H1 (cell line): Measurements from ENCODE around the gene DARS1. TPM values are rescaled to one million over a fixed set of nuclear protein-coding genes. Genes with fewer than 3 reads are reported as not detected.

ENCODE experiments used
- CHD7 ChIP-seq: fragments of 300-600 bp; sonication (generic); IDR thresholded peaks from 2 replicates; pipeline ENCODE4 v1.7.1; 2012; ENCODE audit warnings: low read length, moderate library complexity, mild to moderate bottlenecking, inconsistent platforms; ENCODE audit not compliant: insufficient replicate concordance
- MAFK ChIP-seq: IDR thresholded peaks from 2 replicates; pipeline ENCODE4 v1.6.1; 2012; ENCODE audit warnings: low read depth, mild to moderate bottlenecking, improper control_type of control experiment, low read length
- ZNF274 ChIP-seq: IDR thresholded peaks from 2 replicates; pipeline ENCODE4 v1.7.0; 2012; ENCODE audit warnings: low read length, borderline replicate concordance; ENCODE audit errors: extremely low read depth
- polyA plus RNA-seq, 7 experiments: library from polyadenylated mRNA; depleted of rRNA in 3 of 7; stranded (reverse) in 5 of 7; unstranded in 2 of 7; fragments of >200 nt in 5 of 7; fragments of 200-250 nt in 2 of 7; gene quantifications; 1 replicate in 5 of 7; 2 replicates in 1 of 7; 4 replicates in 1 of 7; pipeline versions ENCODE4 v1.2.1 to v1.2.3, GENCODE V29; 2011 to 2013; ENCODE audit warnings: missing spikeins in 2 of 7, mixed read lengths in 2 of 7
- total RNA-seq: library from RNA; stranded (reverse); fragmentation: NEBNext Ultra II Directional; extraction: Animal tissue kit (Norgen Biotek cat#: 25700); gene quantifications from 2 replicates; pipeline ENCODE4 v1.2.1, GENCODE V29; 2021

Gene DARS1
- total and polyA plus RNA-seq, 2 of the 8 experiments (the other 6 are each of a cell fraction or from before 2014, with no cell fraction given) = 61.7 to 85.9 TPM

GRCh38 chr2:135931776-135932443, 53.5 kb downstream of the DARS1 start (continued):
- TF ChIP-seq CHD7 = no peak
- no peak for TF ChIP-seq MAFK
- TF ChIP-seq ZNF274 = no peak
